HG03196 (cell line): Measurements from ENCODE around the gene TTC4.

Experiments used
- ATAC-seq: cut with Tn5 transposase; IDR thresholded peaks from one replicate; pipeline ENCODE4 v1.9.1; 2021; ENCODE audit not compliant: unreplicated experiment

TTC4 gene

GRCh38 chr1:54777431-54777830 lies 61.8 kb downstream of the TTC4 start:
- ATAC-seq = no peak

GRCh38 chr1:54781023-54781723 lies 65.5 kb downstream of the TTC4 start:
- no peak for ATAC-seq

- ATAC-seq = no peak
These were observed 66.5 kb downstream of the TTC4 start for GRCh38 chr1:54782156-54782555.

GRCh38 chr1:54782588-54782987 lies 66.9 kb downstream of the TTC4 start:
- no peak for ATAC-seq

- no peak for ATAC-seq
These were observed 68.4 kb downstream of the TTC4 start for GRCh38 chr1:54784066-54784465.

- ATAC-seq = no peak
These were observed 71.1 kb downstream of the TTC4 start for GRCh38 chr1:54786778-54787177.

GRCh38 chr1:54787604-54788003 lies 71.9 kb downstream of the TTC4 start:
- no peak for ATAC-seq

GRCh38 chr1:54788459-54788858 lies 72.8 kb downstream of the TTC4 start:
- ATAC-seq = no peak

- ATAC-seq = no peak
These were observed 76.3 kb downstream of the TTC4 start for GRCh38 chr1:54791880-54792522.
